OCI-LY7 (cell line): Measurements from ENCODE around the gene SHQ1. TPM values are rescaled to one million over a fixed set of nuclear protein-coding genes. Genes with fewer than 3 reads are reported as not detected.

ENCODE experiments used
- BruUV-seq: library from RNA; stranded (reverse); fragments of 400-500 nt; replicated peaks from 2 replicates; lab custom pipeline; 2021; lab: Mats Ljungman, UMichigan
- CTCF ChIA-PET: fragments of 300-600 bp; sonication (Branson Sonifier 250); formaldehyde crosslinking; loops from one replicate; lab custom pipeline; 2022; ENCODE audit warnings: antibody characterized with exemption; ENCODE audit not compliant: unreplicated experiment; lab: Charles Lee
- POLR2A ChIA-PET: fragments of 300-600 bp; sonication (Branson Sonifier 250); formaldehyde crosslinking; loops from one replicate; lab custom pipeline; 2022; ENCODE audit warnings: antibody characterized with exemption; lab: Charles Lee
- DNase-seq: peaks from one replicate; pipeline ENCODE4 v3.0.0-alpha.2; 2015; ENCODE audit warnings: low spot score
- H2AFZ ChIP-seq: fragments of 200-600 bp; sonication (generic), shearing (Covaris generic); 2 replicates; pipeline ENCODE4 v1.6.1; 2014; ENCODE audit warnings: mild to moderate bottlenecking, antibody characterized with exemption, low read length, moderate library complexity
- H3K27ac ChIP-seq: fragments of 200-600 bp; sonication (generic); 2 replicates; pipeline ENCODE4 v1.5.1; 2014; ENCODE audit warnings: mixed run types, low read depth, mild to moderate bottlenecking, moderate library complexity, low read length, inconsistent platforms; ENCODE audit not compliant: poor library complexity, severe bottlenecking
- H3K36me3 ChIP-seq: fragments of 200-600 bp; sonication (generic); 2 replicates; pipeline ENCODE4 v1.6.1; 2014; ENCODE audit warnings: mild to moderate bottlenecking, antibody characterized with exemption, low read length, moderate library complexity, mixed read lengths; ENCODE audit not compliant: insufficient read depth
- H3K4me1 ChIP-seq: fragments of 200-600 bp; sonication (generic); 2 replicates; pipeline ENCODE4 v1.5.1; 2014; ENCODE audit warnings: mild to moderate bottlenecking, low read length; ENCODE audit not compliant: insufficient read depth, poor library complexity, severe bottlenecking
- H3K4me2 ChIP-seq: fragments of 200-600 bp; sonication (generic); 2 replicates; pipeline ENCODE4 v1.6.1; 2014; ENCODE audit warnings: mild to moderate bottlenecking, low read length
- H3K4me3 ChIP-seq: fragments of 200-600 bp; sonication (generic); 2 replicates; pipeline ENCODE4 v1.5.1; 2014; ENCODE audit warnings: mild to moderate bottlenecking, low read depth, low read length; ENCODE audit not compliant: poor library complexity, severe bottlenecking
- H3K79me2 ChIP-seq: fragments of 200-600 bp; sonication (generic); 2 replicates; pipeline ENCODE4 v1.6.1; 2016; ENCODE audit warnings: low read depth, mild to moderate bottlenecking, low read length, moderate library complexity, mixed read lengths; ENCODE audit not compliant: insufficient read depth
- H3K9me2 ChIP-seq: fragments of 200-600 bp; sonication (generic); 2 replicates; pipeline ENCODE4 v1.6.1; 2016; ENCODE audit warnings: mild to moderate bottlenecking, low read length, mixed read lengths; ENCODE audit not compliant: insufficient read depth
- H3K9me3 ChIP-seq: fragments of 200-600 bp; sonication (generic); 2 replicates; pipeline ENCODE4 v1.6.1; 2014; ENCODE audit warnings: mild to moderate bottlenecking, mixed run types, low read length, mixed read lengths
- H4K20me1 ChIP-seq: fragments of 200-600 bp; sonication (generic); 2 replicates; pipeline ENCODE4 v1.6.1; 2014; ENCODE audit warnings: mild to moderate bottlenecking, antibody characterized with exemption, low read length, moderate library complexity, mixed read lengths; ENCODE audit not compliant: insufficient read depth
- EZH2phosphoT487 ChIP-seq: fragments of 200-600 bp; sonication (generic); IDR thresholded peaks from 2 replicates; pipeline ENCODE4 v1.6.1; 2018; ENCODE audit warnings: low read depth, borderline replicate concordance, mild to moderate bottlenecking, mixed run types, antibody characterized with exemption, low read length, moderate library complexity, mixed read lengths
- intact Hi-C: fragments of 100-400 bp; cut with micrococcal nuclease; formaldehyde crosslinking; loops from one replicate; pipeline ENCODE4 v1.10.0; 2022; ENCODE audit not compliant: unreplicated experiment
- total RNA-seq, 2 experiments: library from RNA; depleted of rRNA in 1 of 2; stranded (reverse); fragments of >200 nt in 1 of 2; shearing (Covaris generic) in 1 of 2; gene quantifications; 2 replicates each; pipeline ENCODE4 v1.2.3, GENCODE V29; 2014 to 2022
- TF ChIP-seq, protein P1 (sequence below): fragments of 200-600 bp; sonication (generic); conservative IDR thresholded peaks from 2 replicates; pipeline ENCODE4 v1.5.1; 2014; ENCODE audit warnings: mild to moderate bottlenecking, antibody characterized with exemption, low read length, moderate library complexity, mixed read lengths

Gene SHQ1
- total RNA-seq, 2 experiments from 2014 or later = 19.7 to 34.9 TPM

DNA sequence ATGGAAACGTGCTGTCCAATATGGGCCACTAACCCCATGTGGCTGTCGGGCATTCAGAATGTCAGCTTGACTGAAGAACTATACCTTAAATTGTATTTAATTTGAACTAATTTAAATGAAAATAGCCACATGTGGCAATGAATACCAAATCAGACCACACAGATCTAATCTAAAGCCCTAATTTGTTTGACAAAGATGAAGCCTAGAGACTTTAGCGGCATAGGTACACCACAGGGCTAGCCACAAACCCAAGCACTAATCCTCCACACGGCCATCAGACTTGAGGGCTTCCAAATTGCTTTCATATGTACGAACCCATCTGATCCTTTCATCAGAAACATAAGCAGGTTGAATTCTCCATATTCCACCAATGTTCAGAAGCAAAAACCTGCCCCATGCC is 81.4 kb downstream of the SHQ1 start:
- ChIA-PET CTCF (no interaction called here), POLR2A (interaction anchor here (1.5 to 2.2 kb wide), 2 partner anchors 13 to 15 kb away, joined by 5 to 6 read pairs; no protein-coding TSS in a partner anchor)

DNA sequence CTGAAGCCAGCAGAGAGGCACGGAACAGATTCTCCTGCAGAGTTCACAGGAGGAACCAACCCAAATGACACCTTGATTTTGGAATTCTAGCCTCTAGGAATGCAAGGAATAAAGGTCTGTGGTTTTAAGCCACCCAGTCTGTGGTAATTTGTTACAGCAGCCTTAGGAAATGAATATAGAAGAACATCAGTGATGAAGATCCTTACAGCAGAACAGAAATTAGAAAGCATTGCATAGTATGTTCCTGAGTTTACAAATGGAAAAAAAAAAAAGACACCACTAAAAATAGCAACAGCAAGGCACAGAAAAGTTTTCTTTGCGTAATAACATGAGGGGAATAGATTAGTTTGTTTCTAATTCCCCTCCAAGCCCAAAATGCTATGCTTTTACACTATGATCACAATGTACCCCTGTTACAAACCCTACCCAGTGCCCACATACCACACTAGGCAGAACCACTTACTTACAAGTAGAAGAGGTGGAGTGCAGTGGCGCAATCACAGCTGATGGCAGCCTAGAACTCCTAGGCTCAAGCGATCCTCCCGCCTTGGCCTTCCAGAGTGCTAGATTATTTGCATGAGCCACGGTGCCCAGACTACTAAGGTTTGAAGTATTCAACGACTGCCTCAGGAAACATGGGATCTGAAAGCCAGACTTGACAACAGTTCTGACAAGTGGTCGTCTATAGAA is 84.3 kb downstream of the SHQ1 start:
- peaks cover 7% of the 10 kb centered on the region for H3K36me3 ChIP-seq
- H3K27ac ChIP-seq = no peak overlapping the region
- TF ChIP-seq EZH2phosphoT487 = no peak
- TF ChIP-seq, protein P1, sequence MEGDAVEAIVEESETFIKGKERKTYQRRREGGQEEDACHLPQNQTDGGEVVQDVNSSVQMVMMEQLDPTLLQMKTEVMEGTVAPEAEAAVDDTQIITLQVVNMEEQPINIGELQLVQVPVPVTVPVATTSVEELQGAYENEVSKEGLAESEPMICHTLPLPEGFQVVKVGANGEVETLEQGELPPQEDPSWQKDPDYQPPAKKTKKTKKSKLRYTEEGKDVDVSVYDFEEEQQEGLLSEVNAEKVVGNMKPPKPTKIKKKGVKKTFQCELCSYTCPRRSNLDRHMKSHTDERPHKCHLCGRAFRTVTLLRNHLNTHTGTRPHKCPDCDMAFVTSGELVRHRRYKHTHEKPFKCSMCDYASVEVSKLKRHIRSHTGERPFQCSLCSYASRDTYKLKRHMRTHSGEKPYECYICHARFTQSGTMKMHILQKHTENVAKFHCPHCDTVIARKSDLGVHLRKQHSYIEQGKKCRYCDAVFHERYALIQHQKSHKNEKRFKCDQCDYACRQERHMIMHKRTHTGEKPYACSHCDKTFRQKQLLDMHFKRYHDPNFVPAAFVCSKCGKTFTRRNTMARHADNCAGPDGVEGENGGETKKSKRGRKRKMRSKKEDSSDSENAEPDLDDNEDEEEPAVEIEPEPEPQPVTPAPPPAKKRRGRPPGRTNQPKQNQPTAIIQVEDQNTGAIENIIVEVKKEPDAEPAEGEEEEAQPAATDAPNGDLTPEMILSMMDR = no peak
- ChIA-PET POLR2A (no interaction called here), CTCF (no interaction called here)
- no peaks in the 10 kb centered on the region for H3K9me2 ChIP-seq
- no peaks in the 10 kb centered on the region for H3K79me2 ChIP-seq
- H3K4me1 ChIP-seq = peaks cover 22% of the 10 kb centered on the region
- intact Hi-C loops = no loop called here
- no peak for DNase-seq
- H3K4me3 ChIP-seq = no peak overlapping the region
- H3K9me3 ChIP-seq = no peaks in the 10 kb centered on the region
- no TSS peak for BruUV-seq
- no peak overlapping the region for H2AFZ ChIP-seq
- peaks cover 8% of the 10 kb centered on the region; the same call in 1 of the 2 replicates for H4K20me1 ChIP-seq
- H3K4me2 ChIP-seq = no peak overlapping the region

More for the DNA sequence above, 81.4 kb downstream of the SHQ1 start:
- Histone ChIP-seq H3K9me2 (no peaks in the 10 kb centered on the region), H3K79me2 (no peaks in the 10 kb centered on the region), H3K4me3 (no peak overlapping the region), H3K9me3 (no peaks in the 10 kb centered on the region), H3K27ac (no peak overlapping the region), H4K20me1 (0 out of 2 replicates have a peak, but pooled peaks cover under 1% of the 10 kb centered on the region), H2AFZ (no peak overlapping the region), H3K4me2 (no peak overlapping the region), H3K36me3 (peaks cover 7% of the 10 kb centered on the region), H3K4me1 (no peaks in the 10 kb centered on the region)
- TF ChIP-seq, protein P1 = no peak
- TF ChIP-seq EZH2phosphoT487 = no peak
- intact Hi-C loops = no loop called here
- BruUV-seq = no TSS peak
- no peak for DNase-seq

DNA sequence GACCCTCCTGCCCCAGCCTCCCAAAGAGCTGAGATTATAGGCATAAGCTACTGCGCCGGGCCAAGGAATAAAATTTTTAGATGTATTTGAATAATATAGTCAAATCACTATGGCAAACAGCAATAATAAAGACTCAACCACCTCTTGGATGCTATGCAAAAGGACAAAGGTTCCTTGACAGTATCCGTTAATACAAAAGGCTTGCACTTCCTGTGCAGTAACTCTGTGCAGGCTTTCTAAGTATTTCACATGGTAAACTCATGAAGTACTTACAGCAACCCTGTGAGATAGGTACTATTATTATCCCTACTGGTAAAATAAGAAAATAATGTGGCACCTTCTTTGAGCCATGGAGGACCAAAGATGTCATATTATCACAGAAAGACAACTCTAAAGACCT is 86.8 kb downstream of the SHQ1 start:
- ChIA-PET CTCF (no interaction called here), POLR2A (no interaction called here)
- Histone ChIP-seq H3K9me3 (no peaks in the 10 kb centered on the region), H2AFZ (no peak overlapping the region), H3K4me2 (no peak overlapping the region), H3K9me2 (no peaks in the 10 kb centered on the region), H4K20me1 (peaks cover 12% of the 10 kb centered on the region; the same call in 1 of the 2 replicates), H3K4me3 (no peak overlapping the region), H3K27ac (no peak overlapping the region), H3K79me2 (no peaks in the 10 kb centered on the region), H3K4me1 (peaks cover 43% of the 10 kb centered on the region), H3K36me3 (peaks cover 4% of the 10 kb centered on the region)
- no peak for TF ChIP-seq EZH2phosphoT487
- TF ChIP-seq, protein P1 = no peak
- no TSS peak for BruUV-seq
- DNase-seq = peak; percentile 62
- intact Hi-C loops = no loop called here
